Glomerular endothelial cell (primary cell): ENCODE data around the gene TP53. TPM values are rescaled to one million over a fixed set of nuclear protein-coding genes. Genes with fewer than 3 reads are reported as not detected.

ENCODE experiments used
- DNase-seq: peaks from one replicate; pipeline ENCODE4 v3.0.0-alpha.2; 2011; ENCODE audit warnings: low read depth, low spot score; ENCODE audit errors: extremely low read depth
- total RNA-seq: library from RNA; depleted of rRNA; stranded (reverse); fragments of >200 nt; gene quantifications from 2 replicates; pipeline ENCODE4 v1.2.3, GENCODE V29; 2015

TP53 gene
- total RNA-seq, 1 donor from 2014 or later = 94.8 TPM

- DNase-seq = no peak
These were observed 20.2 kb upstream of the TP53 start for GRCh38 chr17:7707446-7707845.

GRCh38 chr17:7706631-7707354, 19.5 kb upstream of the TP53 start:
- DNase-seq = no peak

- no peak for DNase-seq
These were observed 18.3 kb upstream of the TP53 start for GRCh38 chr17:7705269-7706255.

DNA sequence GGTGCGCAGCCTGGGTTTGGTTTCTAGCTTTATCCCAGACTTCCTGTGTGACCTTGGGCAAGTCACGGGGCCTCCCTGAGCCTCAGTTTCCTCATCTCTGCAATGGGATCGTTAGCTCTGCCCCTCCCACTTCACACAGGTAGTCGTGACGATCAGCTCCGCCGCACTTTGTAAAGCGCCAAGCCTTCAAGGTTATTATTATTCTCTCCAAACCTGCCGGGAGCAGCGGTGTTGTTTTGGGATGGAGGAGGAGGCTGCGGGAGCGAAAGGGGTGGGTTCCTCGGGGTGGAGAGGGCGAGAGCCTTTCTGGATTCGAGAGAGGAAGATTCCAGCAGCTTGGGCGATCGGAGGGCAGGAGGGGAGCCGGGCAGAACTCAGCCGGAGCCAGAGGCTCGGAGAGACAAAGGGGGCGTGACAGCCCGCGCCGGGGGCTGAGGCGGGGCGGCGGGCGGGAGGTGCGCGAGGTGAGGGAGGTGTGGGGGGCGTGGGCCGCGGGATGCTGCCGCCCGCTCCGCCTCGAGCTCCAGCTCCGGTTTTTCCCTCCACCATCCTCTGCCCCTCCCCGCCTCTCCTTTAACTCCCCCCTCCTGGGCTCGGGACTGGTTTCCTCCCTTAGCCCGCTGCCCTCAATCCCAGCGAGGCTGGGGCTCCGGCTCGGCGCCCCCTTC, 17.4 kb upstream of the TP53 start, which contains the start of gene EFNB3:
Gene EFNB3, plus strand, starts transcription at position 602 of the 668 bp plus-strand sequence. CDS start 397 bp downstream, outside the sequence.
- no peak for DNase-seq

GRCh38 chr17:7703584-7704479, 16.5 kb upstream of the TP53 start:
- DNase-seq = no peak

DNA sequence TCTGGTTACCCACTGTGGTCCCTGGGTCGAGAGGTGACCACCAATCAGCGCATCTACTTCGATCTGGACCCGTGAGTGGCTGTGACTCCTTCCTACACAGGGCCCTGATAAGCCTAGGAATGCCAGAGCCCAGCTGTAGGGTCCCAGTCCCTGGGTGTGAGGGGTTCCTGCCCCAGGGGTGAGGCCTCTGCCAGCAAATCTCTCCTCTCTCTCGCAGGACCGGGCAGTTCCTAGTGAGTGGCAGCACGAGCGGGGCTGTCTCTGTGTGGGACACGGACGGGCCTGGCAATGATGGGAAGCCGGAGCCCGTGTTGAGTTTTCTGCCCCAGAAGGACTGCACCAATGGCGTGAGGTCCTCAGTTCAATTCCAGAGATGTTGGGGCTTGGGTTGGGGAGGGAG, 15.5 kb upstream of the TP53 start:
- no peak for DNase-seq

- no peak for DNase-seq
These were observed 14.4 kb upstream of the TP53 start for GRCh38 chr17:7701681-7702080.

DNA sequence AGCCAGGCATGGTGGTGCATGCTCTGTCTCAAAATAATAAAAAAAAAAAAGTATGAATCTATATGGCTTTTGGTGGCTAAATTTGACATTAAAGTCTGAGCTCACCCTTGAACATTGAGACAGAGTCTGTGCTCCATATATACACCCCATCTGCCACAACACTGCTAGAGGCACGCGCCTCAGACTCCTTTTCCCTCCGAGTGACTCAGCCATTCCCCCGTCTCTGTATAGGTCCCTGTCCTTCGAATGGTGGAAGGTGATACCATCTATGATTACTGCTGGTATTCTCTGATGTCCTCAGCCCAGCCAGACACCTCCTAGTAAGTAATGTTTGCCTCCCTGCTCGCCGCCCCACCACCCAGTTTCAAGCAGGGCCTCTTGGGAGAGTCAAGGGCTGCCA, 13.2 kb upstream of the TP53 start:
- DNase-seq = no peak

DNA sequence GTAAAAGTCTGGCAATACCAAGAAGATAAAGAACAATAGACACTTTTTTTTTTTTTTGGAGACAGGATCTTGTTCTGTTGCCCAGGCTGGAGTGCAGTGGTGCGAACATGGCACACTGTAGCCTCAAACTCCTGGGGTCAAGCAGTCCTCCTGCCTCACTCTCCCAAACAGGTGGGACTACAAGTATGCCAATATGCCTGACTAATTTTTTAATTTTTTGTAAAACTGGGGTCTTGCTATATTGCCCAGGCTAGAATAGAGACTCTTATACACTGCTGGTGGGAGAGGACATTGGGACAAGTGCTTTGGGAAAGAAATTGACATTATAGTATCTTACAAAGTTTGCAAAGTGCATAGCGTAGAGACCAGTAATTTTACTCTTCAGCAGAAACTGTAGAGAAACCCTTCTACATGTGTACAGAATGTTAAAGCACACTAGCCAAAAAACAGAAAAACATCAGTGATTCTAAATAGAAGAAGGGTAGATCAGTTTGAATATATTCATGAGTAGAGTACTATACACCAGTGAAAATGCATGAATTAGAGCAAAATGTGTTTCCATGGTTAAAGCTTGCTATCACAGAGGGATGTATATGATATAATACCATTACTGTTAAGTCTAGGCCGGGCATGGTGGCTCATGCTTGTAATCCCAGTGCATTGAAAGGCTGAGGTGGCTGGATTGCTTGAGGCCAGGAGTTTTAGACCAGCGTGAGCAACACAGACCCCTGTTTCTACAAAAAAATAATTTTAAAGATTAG, 10.7 kb upstream of the TP53 start:
- no peak for DNase-seq

DNA sequence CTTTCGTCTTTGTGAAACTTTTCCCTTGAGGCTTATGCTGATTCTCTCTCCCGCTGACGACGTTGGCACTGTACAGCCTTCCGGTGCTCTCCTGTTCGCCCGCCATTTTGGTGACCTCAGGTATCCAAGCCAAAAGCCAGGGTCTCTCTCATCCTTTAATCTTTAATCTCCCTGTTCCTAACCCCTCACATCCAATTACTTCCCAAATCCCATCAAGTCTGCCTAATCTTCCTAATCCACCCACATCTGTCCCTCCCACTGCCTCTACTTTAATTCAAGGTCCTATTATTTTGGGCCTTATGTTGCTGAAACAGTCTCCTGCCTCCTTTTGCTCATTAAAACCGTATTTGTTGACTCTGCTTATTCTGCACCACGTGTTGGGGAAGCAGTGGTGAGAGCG, 8.3 kb upstream of the TP53 start:
- no peak for DNase-seq

DNA sequence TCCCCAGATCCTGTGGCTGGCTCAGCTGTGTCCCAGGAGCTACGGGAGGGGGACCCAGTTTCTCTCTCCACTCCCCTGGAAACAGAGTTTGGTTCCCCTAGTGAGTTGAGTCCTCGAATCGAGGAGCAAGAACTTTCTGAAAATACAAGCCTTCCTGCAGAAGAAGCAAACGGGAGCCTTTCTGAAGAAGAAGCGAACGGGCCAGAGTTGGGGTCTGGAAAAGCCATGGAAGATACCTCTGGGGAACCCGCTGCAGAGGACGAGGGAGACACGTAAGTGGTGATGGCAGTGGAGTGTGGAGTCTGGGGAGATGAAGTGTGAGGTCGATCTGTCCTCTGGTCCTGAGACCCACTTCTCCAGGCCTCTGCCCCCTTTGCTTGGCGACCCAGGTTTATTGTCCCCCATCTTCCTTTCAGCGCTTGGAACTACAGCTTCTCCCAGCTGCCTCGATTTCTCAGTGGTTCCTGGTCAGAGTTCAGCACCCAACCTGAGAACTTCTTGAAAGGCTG, 1.6 kb upstream of the TP53 start:
- DNase-seq = no peak

DNA sequence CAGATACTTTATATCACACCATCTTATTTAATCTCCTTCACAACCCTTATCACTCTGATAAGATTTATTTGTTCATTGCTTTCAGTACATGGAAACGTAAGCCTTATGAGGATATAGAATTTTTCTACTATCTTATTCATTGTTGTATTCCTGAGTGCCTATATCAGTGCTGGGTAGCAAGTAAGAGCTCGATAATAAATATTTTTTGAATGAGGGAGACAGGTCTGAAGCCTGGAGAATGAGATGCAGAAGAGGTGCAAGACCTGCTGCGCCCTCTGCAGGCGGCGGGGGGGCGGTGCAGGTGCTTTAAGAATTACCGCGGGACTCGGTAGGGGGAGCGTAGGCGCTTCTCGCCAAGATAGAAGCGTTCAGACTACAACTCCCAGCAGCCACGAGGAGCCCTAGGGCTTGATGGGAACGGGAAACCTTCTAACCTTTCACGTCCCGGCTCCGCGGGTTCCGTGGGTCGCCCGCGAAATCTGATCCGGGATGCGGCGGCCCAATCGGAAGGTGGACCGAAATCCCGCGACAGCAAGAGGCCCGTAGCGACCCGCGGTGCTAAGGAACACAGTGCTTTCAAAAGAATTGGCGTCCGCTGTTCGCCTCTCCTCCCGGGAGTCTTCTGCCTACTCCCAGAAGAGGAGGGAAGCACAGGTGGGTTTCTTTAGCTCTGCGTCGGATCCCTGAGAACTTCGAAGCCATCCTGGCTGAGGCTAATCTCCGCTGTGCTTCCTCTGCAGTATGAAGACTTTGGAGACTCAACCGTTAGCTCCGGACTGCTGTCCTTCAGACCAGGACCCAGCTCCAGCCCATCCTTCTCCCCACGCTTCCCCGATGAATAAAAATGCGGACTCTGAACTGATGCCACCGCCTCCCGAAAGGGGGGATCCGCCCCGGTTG, 868 bp upstream of the TP53 start, which contains the start of gene WRAP53:
Gene WRAP53, plus strand, starts transcription at position 570 of the 900 bp plus-strand sequence. Its CDS starts 172 bp downstream, at position 742.
- peak; percentile 91 for DNase-seq

GRCh38 chr17:7686222-7687071, 843 bp downstream of the TP53 start:
- DNase-seq = peak; percentile 87

GRCh38 chr17:7685533-7686221, 1.6 kb downstream of the TP53 start:
- DNase-seq = peak; percentile 81

GRCh38 chr17:7684851-7685532, 2.3 kb downstream of the TP53 start:
- DNase-seq = no peak
